Pancreas (tissue), 10 donors: ENCODE measurements around the gene EXOC8. TPM values are rescaled to one million over a fixed set of nuclear protein-coding genes. Genes with fewer than 3 reads are reported as not detected.

Experiments used
- ATAC-seq, 4 donors: fragments of 200-7000 bp; cut with Tn5 transposase; one replicate each; pipeline versions ENCODE4 v1.8.0 to v1.9.1; 2020; ENCODE audit warnings: mild to moderate bottlenecking in 4 of 4, moderate library complexity in 4 of 4
- DNase-seq, 6 donors: peaks; one replicate each; pipeline ENCODE4 v3.0.0-alpha.2; 2020
- FAIRE-seq: peaks from 2 replicates; lab custom pipeline; 2012; peaks lifted over from hg19 to GRCh38; lab: Jason Lieb, UNC
- H3K27ac ChIP-seq, 4 donors: fragments of 200-600 bp; sonication (generic); 1 replicate in 3 of 4; 2 replicates in 1 of 4; pipeline versions ENCODE4 v1.5.0 to v1.8.0; 2020
- H3K27me3 ChIP-seq, 4 donors: fragments of 200-600 bp; one replicate each; pipeline ENCODE4 v1.8.0; 2021
- H3K36me3 ChIP-seq, 3 donors: fragments of 200-600 bp; sonication (generic) in 1 of 3; one replicate each; pipeline versions ENCODE4 v1.5.0 to v1.8.0; 2020 to 2021
- H3K4me1 ChIP-seq, 3 donors: fragments of 200-600 bp; one replicate each; pipeline ENCODE4 v1.8.0; 2021
- H3K4me3 ChIP-seq, 4 donors: fragments of 200-600 bp; sonication (generic) in 2 of 4; one replicate each; pipeline versions ENCODE4 v1.5.0 to v1.8.0; 2020 to 2021
- H3K9me3 ChIP-seq, 4 donors: fragments of 200-600 bp; one replicate each; pipeline ENCODE4 v1.8.0; 2021
- WGBS, 2 donors: extraction: QIAGEN DNeasy Blood & Tissue Kit; methylation state at CpG; one replicate each; pipeline ENCODE4 v1.1.7; 2013; 5-methylcytosine and 5-hydroxymethylcytosine counted together
- intact Hi-C, 3 donors: fragments of 100-400 bp; cut with DNase I; formaldehyde crosslinking; loops; one replicate each; pipeline versions ENCODE4 v1.11.1 to v1.14.2; 2022
- polyA plus RNA-seq, 2 donors: library from polyadenylated mRNA; stranded (reverse); fragments of 200-250 nt; gene quantifications; one replicate each; pipeline ENCODE4 v1.2.3, GENCODE V29; 2013
- total RNA-seq, 6 donors: library from RNA; stranded (reverse); fragmentation: NEBNext Ultra II Directional in 4 of 6; extraction: Animal tissue kit (Norgen Biotek cat#: 25700) in 4 of 6; gene quantifications; one replicate each; pipeline versions ENCODE4 v1.2.1 to v1.2.4, GENCODE V29; 2021 to 2023
- TF ChIP-seq, protein P1 (sequence below), 4 donors: fragments of 200-600 bp; sonication (generic) in 3 of 4; IDR thresholded peaks; one replicate each; pipeline versions ENCODE4 v1.5.0 to v1.8.0; 2021; ENCODE audit warnings: antibody characterized with exemption in 4 of 4
- donor health status: healthy with polysubstance abuse.
- donor health status: DM: no; HTN: no; CAD: no; lungs with moderate emphysema.
- donor health status: DM: no; HTN: no; CAD: no.
- donor health status: control.
- donor health status: control.
- donor health status: Bipolar disorder and iron deficiency.
- donor health status: DM: yes; HTN: yes; CAD: no.
- donor health status: DM: no; HTN: no; CAD: no.
- donor health status: DM: no; HTN: no; CAD: no.
- donor health status: DM: yes; HTN: yes; CAD: no.

EXOC8 gene
- total and polyA plus RNA-seq, 8 donors, result 2.4 to 8.5 (median 6.2) TPM

DNA sequence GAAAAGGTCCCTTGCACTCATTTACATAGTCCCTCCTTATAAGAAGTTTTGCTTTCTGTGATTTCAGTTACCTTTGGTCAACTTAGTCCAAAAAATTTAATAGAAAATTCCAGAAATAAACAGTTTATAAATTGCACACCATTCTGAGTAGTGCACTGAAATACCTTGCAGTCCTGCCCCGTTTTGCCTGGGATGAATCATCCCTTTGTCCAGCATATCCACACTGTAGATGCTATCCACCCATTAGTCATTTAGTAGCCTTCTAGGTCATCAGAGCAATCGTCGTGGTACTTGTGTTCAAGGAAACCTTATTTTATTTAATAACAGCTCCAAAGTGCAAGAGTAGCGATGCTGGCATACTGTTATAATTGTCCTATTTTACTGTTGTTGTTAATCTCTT, 38.4 kb upstream of the EXOC8 start:
- peaks cover 7 to 13% (median 13%) of the 10 kb centered on the region in 3 donors for H3K4me1 ChIP-seq
- TF ChIP-seq, protein P1, sequence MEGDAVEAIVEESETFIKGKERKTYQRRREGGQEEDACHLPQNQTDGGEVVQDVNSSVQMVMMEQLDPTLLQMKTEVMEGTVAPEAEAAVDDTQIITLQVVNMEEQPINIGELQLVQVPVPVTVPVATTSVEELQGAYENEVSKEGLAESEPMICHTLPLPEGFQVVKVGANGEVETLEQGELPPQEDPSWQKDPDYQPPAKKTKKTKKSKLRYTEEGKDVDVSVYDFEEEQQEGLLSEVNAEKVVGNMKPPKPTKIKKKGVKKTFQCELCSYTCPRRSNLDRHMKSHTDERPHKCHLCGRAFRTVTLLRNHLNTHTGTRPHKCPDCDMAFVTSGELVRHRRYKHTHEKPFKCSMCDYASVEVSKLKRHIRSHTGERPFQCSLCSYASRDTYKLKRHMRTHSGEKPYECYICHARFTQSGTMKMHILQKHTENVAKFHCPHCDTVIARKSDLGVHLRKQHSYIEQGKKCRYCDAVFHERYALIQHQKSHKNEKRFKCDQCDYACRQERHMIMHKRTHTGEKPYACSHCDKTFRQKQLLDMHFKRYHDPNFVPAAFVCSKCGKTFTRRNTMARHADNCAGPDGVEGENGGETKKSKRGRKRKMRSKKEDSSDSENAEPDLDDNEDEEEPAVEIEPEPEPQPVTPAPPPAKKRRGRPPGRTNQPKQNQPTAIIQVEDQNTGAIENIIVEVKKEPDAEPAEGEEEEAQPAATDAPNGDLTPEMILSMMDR (IDR thresholded peaks at IDR 0.05), result no peak
- ATAC-seq (no peak), FAIRE-seq (no peak), DNase-seq (no peak)
- WGBS, 2 donors, result 64 to 66% methylated on average over 4 of the region's 4 CpGs
- intact Hi-C loops, result no loop called here
- no peaks in the 10 kb centered on the region for H3K9me3 ChIP-seq
- H3K27ac ChIP-seq, result peak overlapping the region in 1 of 4 donors; percentile 59
- no peaks in the 10 kb centered on the region for H3K27me3 ChIP-seq
- no peaks in the 10 kb centered on the region for H3K36me3 ChIP-seq
- H3K4me3 ChIP-seq, result no peak overlapping the region

DNA sequence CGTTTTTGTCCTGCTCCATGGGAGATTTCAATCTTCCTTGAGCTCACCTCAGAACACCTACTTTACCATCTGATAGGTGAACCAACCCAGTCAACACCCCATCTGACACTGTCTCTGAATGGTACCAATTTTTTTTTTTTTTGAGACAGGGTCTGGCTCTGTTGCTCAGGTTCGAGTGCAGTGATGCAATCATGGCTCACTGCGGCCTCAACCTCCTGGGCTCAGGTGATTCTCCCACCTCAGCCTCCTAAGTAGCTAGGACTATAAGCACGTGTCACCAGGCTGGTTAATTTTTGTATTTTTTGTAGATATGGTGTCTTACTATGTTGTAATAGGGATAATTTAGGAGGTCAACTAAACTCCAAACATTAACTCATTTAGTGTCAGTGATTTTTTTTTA, 36.7 kb upstream of the EXOC8 start:
- no peak for FAIRE-seq
- intact Hi-C loops, result no loop called here
- peaks cover 7 to 13% (median 12%) of the 10 kb centered on the region in 3 donors for H3K4me1 ChIP-seq
- H3K27ac ChIP-seq, result no peak overlapping the region
- no peak for DNase-seq
- TF ChIP-seq, protein P1 (IDR thresholded peaks at IDR 0.05), result no peak
- no peaks in the 10 kb centered on the region for H3K36me3 ChIP-seq
- no peaks in the 10 kb centered on the region for H3K9me3 ChIP-seq
- no peak overlapping the region for H3K4me3 ChIP-seq
- ATAC-seq, result no peak
- no peaks in the 10 kb centered on the region for H3K27me3 ChIP-seq
- 76% methylated on average over 4 of the region's 4 CpGs for WGBS, 2 donors

DNA sequence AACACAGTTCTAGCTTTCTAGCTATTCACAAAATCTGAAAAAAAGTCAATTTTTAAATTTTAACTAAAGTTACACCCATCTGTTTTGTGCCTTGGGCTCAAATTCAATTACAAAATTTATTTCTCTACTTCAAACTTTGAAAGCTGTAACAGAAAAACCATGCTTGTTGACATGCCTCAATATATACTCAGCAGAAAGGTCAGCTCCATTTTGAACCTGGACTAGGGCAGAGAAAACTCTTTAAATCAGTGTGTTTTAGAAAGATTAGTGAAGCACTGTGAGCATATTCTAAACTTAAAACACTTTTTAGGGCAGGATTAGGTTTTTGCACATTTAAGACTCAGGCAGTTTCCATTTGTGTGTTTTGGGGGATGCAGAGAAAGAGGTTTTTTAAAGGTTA, 34.8 kb upstream of the EXOC8 start:
- no peaks in the 10 kb centered on the region for H3K27me3 ChIP-seq
- TF ChIP-seq, protein P1 (IDR thresholded peaks at IDR 0.05), result no peak
- no peak for DNase-seq
- no peak overlapping the region for H3K27ac ChIP-seq
- H3K4me1 ChIP-seq, result peaks cover 5 to 7% (median 7%) of the 10 kb centered on the region in 3 donors
- FAIRE-seq, result no peak
- intact Hi-C loops, result no loop called here
- H3K9me3 ChIP-seq, result no peaks in the 10 kb centered on the region
- no peak for ATAC-seq
- no peak overlapping the region for H3K4me3 ChIP-seq
- H3K36me3 ChIP-seq, result peaks cover 0 to 3% (median 2%) of the 10 kb centered on the region in 3 donors

DNA sequence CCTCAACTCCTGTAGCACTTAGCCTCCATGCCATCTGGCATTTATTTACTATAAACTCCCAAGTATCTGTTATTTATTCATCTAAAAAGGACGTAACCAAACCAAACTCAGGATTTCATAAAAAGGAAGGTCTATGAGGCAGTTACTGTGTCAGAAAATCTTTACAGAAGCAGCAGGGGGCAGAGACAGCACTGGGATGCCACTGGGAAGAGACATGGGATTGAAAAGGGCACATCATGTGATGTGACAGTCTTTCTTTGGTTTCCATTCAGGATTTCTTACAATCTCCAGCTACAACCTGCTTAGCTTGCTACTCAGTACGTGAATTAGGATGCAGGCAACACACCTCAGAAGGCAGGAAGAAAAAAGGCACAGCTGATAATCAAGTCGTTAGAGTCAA, 31.6 kb upstream of the EXOC8 start:
- 67% methylated on average over 3 of the region's 3 CpGs for WGBS, 2 donors
- intact Hi-C loops, result loop anchor here in 1 of 3 donors (10.0 kb wide), 1 partner anchor 46 kb away; no protein-coding TSS in a partner anchor

DNA sequence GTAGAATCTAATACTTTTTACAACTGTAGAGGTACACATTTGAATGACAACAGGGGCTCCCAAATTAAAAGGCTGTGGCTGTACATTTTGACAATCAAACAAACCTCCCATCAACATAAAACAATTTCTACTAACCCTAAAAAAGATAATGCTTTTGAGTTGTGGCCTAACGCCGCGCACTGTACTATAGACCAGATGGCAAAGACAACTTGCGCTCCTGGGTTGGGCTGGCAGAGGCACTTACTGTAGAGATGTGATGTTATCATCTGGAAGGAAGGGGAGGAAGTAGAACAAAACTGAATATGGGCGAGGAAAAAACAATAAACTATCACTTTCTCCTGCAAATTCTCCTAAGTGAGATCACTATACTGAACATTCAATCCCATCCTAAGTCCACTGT, 26.5 kb upstream of the EXOC8 start:
- DNase-seq (no peak), FAIRE-seq (no peak), ATAC-seq (no peak)
- Histone ChIP-seq H3K4me3 (no peak overlapping the region), H3K27me3 (no peaks in the 10 kb centered on the region), H3K36me3 (peaks cover 0 to 7% (median 3%) of the 10 kb centered on the region in 3 donors), H3K27ac (no peak overlapping the region), H3K4me1 (no peaks in the 10 kb centered on the region), H3K9me3 (no peaks in the 10 kb centered on the region)
- TF ChIP-seq, protein P1 (IDR thresholded peaks at IDR 0.05), result no peak
- intact Hi-C loops, result loop anchor here in 1 of 3 donors (10.0 kb wide), 1 partner anchor 51 kb away; no protein-coding TSS in a partner anchor
- WGBS, 2 donors, result 92 to 95% methylated on average over 5 of the region's 5 CpGs

More for the DNA sequence above, 31.6 kb upstream of the EXOC8 start:
- Histone ChIP-seq H3K4me3 (no peak overlapping the region), H3K27ac (no peak overlapping the region), H3K4me1 (no peaks in the 10 kb centered on the region), H3K9me3 (no peaks in the 10 kb centered on the region), H3K27me3 (no peaks in the 10 kb centered on the region), H3K36me3 (peaks cover 0 to 7% (median 3%) of the 10 kb centered on the region in 3 donors)
- no peak for ATAC-seq
- DNase-seq, result no peak
- FAIRE-seq, result no peak
- TF ChIP-seq, protein P1 (IDR thresholded peaks at IDR 0.05), result no peak
